Measurements from ENCODE around the gene BARX2. TPM values are rescaled to one million over a fixed set of nuclear protein-coding genes. Genes with fewer than 3 reads are reported as not detected.

BARX2 gene
- total and polyA plus RNA-seq, 12 donors, result 0.01 TPM; not detected in 11

GRCh38 chr11:129388824-129389223 is 13.2 kb downstream of the BARX2 start:
- DNase-seq (no peak), ATAC-seq (no peak)
- no peaks in the 10 kb centered on the region for H3K36me3 ChIP-seq
- H3K9me3 ChIP-seq, result no peaks in the 10 kb centered on the region
- no peak for TF ChIP-seq CTCF (IDR thresholded peaks at IDR 0.05)
- 71 to 73% methylated on average over 2 of the region's 2 CpGs for WGBS, 2 donors
- H3K27me3 ChIP-seq, result peaks cover 0 to 67% (median 45%) of the 10 kb centered on the region in 7 donors
- no peak overlapping the region for H3K27ac ChIP-seq
- intact Hi-C loops (cut with DNase I), result no loop called here
- peaks cover 0 to 4% (median 0%) of the 10 kb centered on the region in 9 donors for H3K4me1 ChIP-seq
- no peak overlapping the region for H3K4me3 ChIP-seq

- TF ChIP-seq CTCF (IDR thresholded peaks at IDR 0.05), result no peak
- 85 to 89% methylated on average over 4 of the region's 4 CpGs for WGBS, 2 donors
- no peak for ATAC-seq
- intact Hi-C loops (cut with DNase I), result no loop called here
- DNase-seq, result no peak
- Histone ChIP-seq H3K27ac (no peak overlapping the region), H3K4me3 (no peak overlapping the region), H3K36me3 (no peaks in the 10 kb centered on the region), H3K27me3 (peaks cover 0 to 61% (median 35%) of the 10 kb centered on the region in 7 donors), H3K4me1 (peaks cover 0 to 4% (median 0%) of the 10 kb centered on the region in 9 donors), H3K9me3 (no peaks in the 10 kb centered on the region)
Observed at GRCh38 chr11:129390303-129390821, 14.7 kb downstream of the BARX2 start.

GRCh38 chr11:129391360-129391759 is 15.7 kb downstream of the BARX2 start:
- Histone ChIP-seq H3K36me3 (no peaks in the 10 kb centered on the region), H3K27me3 (peaks cover 0 to 69% (median 35%) of the 10 kb centered on the region in 7 donors), H3K4me1 (peaks cover 0 to 4% (median 0%) of the 10 kb centered on the region in 9 donors), H3K9me3 (no peaks in the 10 kb centered on the region), H3K4me3 (no peak overlapping the region), H3K27ac (no peak overlapping the region)
- no peak for TF ChIP-seq CTCF (IDR thresholded peaks at IDR 0.05)
- intact Hi-C loops (cut with DNase I), result no loop called here
- DNase-seq (no peak), ATAC-seq (no peak)
- 58 to 69% methylated on average over 5 of the region's 5 CpGs for WGBS, 2 donors

- H3K27ac ChIP-seq, result no peak overlapping the region
- H3K4me3 ChIP-seq, result no peak overlapping the region
- H3K4me1 ChIP-seq, result peaks cover 0 to 4% (median 0%) of the 10 kb centered on the region in 9 donors
- intact Hi-C loops (cut with DNase I), result no loop called here
- H3K36me3 ChIP-seq, result no peaks in the 10 kb centered on the region
- H3K27me3 ChIP-seq, result peaks cover 0 to 67% (median 32%) of the 10 kb centered on the region in 7 donors
- 66 to 71% methylated on average over 6 of the region's 6 CpGs for WGBS, 2 donors
- ATAC-seq (no peak), DNase-seq (no peak)
- H3K9me3 ChIP-seq, result no peaks in the 10 kb centered on the region
- no peak for TF ChIP-seq CTCF (IDR thresholded peaks at IDR 0.05)
Observed at GRCh38 chr11:129391821-129392220, 16.2 kb downstream of the BARX2 start.
